ENCODE data around the gene DCANP1. TPM values are rescaled to one million over a fixed set of nuclear protein-coding genes. Genes with fewer than 3 reads are reported as not detected.

The DCANP1 gene
- total RNA-seq, 1 donor from 2014 or later: not detected

DNA sequence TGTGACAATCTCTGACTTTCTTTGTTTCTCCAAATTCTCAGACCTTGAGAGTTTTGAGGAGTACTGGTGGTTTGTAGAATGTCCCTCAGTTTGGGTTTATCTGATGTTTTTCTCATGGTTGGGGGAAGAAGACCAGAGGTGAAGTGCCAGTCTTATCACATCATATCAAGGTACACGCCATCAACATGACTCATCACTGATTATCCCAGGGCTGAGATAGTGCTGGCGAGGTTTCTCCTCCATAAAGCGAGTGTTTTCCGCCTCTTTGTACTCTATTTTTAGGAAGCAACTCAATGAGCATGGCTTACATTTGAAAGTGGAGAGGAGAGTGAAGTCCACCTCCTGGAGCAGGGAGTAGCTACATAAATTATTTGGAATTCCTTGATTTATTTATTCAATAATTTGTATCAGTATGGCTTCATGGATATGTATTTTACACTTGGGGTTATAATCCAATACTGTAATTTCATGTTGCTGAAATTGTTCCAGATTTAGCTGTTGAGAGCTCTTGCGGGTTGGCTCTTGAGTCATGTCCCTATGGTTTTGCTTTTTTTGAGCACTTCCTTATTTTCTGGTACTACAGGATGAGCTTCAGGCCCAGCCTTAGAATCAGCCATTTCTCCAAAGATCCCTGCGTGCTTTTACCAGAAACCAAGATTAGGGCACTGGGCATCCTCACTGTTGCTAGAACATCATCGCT, 23.9 kb downstream of the DCANP1 start:
- peak; percentile 47 for DNase-seq

DNA sequence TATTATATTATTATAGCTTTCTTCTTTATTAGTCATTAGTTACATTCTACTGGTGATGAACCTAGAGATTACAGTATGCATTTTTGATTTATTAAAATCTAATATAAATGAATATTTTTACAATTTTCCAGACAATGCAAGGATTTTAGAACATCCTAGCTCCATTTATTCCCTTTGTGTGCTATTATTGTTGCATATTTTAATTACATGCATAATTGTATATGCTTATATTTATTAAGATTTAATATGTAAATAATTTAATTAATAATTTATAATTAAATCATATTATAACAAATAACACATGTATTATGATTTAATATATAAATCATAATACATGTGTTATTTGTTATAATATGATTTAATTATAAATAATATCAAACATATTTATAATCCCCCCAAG, 24.7 kb downstream of the DCANP1 start:
- no peak for DNase-seq

DNA sequence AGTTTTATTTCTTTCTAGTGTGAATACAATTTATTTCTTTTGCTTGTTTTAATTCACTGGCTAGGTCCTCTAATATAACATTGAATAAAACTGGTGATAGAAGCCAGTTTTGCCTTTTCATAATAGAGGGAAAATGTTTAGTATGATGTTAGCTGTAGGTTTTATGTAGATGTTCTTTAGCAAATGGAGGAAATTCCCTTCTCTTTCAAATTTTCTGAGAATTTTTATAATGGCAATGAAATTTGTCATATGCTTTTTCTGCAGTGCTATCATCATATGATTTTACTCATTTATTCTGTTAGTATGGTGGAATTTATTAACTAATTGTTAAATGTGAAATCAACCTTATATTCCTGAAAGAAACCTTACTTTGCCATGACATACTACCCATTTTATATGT, 30.1 kb downstream of the DCANP1 start:
- DNase-seq: no peak

DNA sequence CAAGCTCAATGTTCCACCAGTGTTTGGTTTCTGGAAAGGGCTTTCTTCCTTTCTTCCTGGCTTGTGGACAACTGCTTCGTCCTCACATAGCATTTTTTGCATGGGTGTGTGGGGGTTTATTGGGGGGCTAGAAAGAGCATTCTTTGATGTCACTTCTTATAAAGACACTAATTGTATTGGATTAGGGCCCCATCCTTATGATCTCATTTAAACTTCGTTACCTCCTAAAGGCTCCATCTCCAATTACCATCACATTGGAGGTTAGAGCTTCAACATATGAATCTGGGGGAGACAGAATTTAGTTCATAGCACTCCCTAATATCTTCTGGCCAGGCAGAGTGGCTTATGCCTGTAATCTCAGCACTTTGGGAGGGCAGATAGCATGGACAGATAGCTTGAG, 42.1 kb downstream of the DCANP1 start:
- DNase-seq: no peak

DNA sequence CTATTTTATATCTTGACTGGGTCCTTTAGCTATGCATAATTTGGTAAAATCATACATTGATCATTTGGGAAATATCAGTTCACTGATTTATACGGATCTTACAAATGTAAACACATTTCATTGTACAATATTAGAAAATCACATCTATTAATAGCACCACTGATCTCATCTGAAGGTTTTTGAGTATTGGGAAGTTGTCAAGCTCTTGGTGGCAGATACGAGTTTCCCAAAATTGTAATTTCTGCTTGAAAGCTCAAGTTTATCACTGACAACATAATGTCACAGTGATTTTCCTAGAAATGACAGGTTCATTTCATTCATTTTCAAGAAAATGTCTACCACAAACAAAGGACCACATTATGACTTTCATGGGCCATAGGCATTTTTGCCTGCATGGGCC, 45.1 kb downstream of the DCANP1 start:
- no peak for DNase-seq

DNA sequence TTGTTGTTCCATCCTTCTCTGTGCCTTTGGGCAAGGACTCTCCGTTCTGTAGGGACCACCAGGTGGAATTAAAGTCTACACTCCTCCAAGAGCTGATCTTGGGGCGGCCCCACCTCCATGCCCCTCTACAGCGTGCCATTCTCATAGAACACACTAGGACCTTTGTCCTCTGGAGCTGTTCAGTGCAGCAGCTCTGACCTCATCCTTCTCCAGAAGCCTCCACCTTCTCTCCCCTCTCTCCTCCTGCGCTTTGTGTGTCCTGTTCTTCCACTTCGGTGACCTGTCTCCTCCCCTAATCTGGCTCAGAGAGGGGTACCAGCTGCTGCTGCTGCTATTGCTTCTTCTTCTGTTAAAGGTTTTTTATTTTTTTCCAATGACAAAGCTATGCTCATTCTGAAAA, 46.3 kb downstream of the DCANP1 start:
- DNase-seq: no peak

DNA sequence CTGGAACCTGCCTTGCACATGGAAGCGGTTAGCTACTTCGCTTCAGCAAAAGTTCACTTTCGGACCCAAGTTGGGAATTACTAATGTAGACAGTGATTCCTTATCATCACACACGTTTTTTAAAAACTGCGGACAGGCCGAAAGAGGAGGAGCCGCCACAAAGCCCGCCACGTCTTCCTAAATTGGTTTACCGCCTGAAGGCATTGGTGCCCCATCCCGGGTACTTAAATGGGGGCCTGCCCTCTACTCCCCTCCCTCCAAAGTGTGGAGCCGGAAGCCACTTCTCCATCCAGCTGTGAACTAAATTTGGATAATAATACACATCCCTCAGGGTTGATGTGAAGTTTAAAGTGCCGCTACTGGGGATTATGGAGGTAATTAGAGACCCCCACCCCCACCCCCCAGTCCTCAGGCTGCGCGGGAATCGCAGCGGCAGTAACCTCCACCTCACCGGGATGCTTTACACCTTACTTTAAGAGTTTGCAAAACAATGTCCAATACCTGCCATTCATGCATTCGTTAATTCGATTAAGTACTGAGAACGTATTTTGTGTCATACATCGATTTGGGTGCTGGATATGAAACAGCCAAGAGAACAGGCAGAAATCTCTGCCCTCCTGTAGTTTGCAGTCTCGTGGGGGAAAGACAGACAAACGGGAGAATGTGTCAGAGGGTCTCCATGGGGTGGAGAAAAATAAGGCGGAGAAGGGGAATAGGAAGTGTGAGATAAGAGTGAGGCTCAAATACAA, 47.2 kb downstream of the DCANP1 start:
- DNase-seq: no peak

DNA sequence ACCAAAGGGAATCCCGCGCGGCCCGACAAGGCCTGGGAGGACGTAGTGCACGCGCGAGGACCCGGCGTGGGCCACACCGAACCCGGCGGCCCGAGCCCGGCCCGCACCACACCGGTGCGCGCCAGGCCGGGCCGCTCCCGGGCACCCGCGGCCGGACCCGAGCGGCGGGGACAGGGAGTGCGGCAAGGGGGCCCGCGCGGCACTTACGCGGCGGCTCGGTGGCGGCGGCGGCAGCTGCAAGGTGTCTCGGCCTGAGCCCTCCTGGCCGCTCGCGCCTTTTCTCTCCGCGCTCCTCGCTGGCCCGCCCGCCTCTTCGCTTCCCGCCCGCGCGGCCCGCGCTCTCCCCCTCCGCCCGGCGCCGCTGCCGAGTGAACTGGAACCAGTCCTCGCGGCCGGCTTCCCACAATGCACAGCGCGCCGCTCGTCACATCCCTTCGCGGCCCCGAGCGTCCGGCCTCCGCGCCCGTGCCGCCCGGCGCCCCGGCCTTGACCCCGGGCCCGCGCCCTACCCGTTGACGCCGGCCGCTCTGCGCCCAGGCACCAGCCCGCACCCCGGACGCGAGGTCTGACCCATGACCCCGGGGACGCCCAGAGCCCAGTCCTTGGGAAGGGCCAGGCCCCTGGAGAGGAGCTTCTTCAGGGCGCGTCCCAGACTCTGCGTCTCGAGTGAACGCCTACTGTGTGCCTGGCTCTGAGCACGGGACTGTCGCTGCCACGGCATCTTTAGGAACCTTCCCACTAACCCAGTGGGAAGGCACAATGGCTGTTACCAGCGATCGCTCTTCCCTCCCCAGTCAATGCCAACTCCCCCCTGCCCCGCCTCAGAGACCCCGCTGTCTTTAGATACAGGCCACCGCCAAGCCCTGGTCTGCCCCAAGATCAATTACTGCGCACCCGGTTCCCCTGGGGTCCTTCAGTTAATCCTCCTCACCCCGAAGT, 48.0 kb downstream of the DCANP1 start, which contains the start of gene MACROH2A1:
TSS of gene MACROH2A1 (minus strand) at position 377 of the 939 bp plus-strand sequence. CDS start 10,138 bp downstream, outside the sequence.
- peak; percentile 27 for DNase-seq

DNA sequence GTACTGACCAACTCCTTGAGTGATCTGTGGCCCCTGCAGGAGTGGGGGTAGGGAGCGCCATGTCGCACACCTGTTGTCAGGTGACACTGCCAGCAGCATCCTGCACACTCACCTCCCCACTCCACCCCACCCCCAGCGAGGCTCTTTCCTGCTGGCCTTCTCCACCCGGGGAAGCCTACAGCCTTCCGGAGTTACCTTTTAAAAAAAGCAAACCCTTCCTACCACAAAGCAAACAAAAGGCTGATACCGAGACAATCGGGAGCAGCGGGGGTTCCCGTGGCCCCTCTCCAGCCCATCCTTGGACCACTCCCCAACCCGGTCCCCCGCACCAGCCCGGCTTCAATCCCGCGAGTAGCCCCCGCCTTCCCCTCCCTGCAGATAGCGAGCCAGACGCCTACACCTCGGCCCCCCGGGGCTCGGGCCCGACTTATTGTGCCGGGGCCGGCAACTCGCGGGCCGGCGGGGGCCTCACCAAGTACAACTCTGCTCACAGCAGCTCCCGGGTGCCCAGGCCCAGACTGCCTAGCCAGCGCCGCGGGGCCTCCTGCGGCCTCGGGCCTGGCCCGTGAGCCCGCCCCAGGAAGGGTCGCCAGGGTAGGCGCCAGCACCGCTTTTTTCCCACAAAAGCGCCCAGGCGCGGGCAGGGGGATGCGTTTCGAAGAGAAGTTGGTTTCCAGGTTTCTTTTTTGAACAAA, 48.8 kb downstream of the DCANP1 start:
- DNase-seq: no peak

DNA sequence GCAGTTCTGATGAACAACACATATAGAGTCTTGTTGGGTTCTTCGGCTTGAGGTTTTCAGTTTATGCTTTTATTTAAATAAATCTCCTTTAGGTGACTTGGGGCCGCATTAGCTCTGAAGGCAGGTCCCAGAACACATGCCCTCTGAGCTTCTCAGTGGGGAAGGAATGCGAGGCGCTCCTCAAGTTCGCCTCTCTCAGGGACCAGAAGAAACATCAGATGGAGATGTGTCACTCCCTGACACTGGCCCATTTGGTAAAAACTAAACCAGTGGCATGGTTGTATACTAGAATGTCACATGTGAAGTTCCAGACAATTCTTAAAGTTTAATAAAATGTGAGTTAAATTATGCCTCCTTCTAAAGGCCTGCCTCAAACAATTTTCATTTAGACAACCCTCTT, 50.1 kb downstream of the DCANP1 start:
- DNase-seq: no peak

DNA sequence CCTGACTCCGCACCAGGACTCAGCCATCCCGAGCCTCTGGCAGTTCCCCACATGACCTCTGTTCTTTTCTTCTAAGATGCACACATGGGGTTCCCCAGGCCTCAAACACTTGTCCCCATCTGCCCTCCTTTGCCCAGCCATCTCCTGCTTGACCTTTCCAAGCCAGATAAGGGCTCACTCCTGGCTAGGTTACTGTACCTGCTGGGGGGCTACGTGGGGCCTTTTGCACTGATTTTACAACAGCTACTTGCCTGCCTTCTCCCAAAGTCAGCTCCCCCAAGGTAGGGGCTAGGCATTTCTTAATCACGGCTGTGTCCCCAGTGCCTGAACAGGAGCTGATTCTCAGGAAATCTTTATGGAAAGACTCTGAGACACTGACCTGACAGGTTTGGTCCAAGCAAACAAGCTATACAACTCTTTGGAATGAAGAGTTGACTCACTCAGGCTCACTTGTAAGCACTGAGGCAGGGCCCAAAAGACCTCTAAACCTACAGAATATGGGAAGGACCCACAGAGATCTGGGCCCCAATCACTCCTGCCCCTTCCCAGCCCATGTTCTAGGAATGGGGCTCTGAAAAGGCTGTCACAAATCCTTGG, 50.6 kb downstream of the DCANP1 start:
- DNase-seq: no peak

DNA sequence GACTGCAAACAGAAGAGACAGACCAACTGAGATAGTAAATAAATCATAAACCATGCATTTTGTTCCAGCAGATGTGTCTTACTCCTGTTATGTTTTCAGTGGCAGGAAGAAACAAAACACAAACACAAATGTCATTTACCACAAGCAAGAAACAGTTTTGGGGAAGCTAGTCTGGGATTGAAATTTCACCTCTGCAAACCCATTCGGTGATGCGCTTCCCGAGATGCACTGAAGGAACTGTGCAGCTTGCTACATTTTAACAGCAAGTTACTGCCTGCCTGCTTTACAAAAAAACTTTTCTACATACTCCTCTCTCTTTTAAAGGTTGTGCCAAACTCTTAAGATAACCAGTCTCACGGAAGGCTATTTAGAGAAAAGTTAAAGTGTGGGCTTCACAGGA, 51.3 kb downstream of the DCANP1 start:
- DNase-seq: no peak

DNA sequence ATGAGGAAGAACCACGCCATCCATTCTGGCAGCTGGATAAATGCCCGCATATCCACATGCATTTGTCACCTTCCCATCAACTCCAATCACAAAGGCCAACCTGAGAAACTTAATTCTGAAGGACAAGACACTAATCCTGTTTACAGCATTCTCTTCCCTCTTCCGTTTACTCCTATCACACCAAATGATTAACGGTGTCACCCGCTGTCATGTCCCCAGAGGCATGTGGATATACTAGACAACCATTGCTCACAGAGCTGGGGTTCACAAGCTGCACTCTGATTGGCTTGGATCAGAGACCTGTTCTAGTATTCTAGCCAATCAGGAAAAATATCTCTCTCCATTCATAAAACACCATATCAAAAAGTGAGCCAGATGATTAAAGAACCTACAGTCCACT, 51.7 kb downstream of the DCANP1 start:
- no peak for DNase-seq

Small RNAs within 50 kb of the gene (small RNA-seq; reads per million reads assigned to genes)
- not detected for gene DCANP1 (ENCODE audit: low replicate concordance)

Other genes with a start within 250 kb of the DCANP1 start
- 127 TPM for gene MACROH2A1, start 48.1 kb downstream of the DCANP1 start, total RNA-seq
- gene TIFAB, start 5.0 kb upstream of the DCANP1 start, total RNA-seq: 0.20 TPM
- not detected for gene NEUROG1, start 88.6 kb upstream of the DCANP1 start, total RNA-seq
- 288 TPM for gene CXCL14, start 131.6 kb upstream of the DCANP1 start, total RNA-seq

Measured in skin of body (tissue), 3 donors.